Suppressor macrophage treated with lipopolysaccharide for 1 hour (primary cell): ENCODE results near the gene UMAD1.

Experiments used
- DNase-seq, 3 donors: peaks; one replicate each; pipeline ENCODE4 v3.0.0-alpha.2; 2020 to 2022

Gene UMAD1

GRCh38 chr7:7640221-7641128 lies at the start of gene UMAD1:
Gene UMAD1, plus strand, starts transcription at chr7:7640752. Its CDS starts 32,620 bp downstream, at chr7:7673372.
- DNase-seq: peak; percentile 97 to 99 (median 99)

DNA sequence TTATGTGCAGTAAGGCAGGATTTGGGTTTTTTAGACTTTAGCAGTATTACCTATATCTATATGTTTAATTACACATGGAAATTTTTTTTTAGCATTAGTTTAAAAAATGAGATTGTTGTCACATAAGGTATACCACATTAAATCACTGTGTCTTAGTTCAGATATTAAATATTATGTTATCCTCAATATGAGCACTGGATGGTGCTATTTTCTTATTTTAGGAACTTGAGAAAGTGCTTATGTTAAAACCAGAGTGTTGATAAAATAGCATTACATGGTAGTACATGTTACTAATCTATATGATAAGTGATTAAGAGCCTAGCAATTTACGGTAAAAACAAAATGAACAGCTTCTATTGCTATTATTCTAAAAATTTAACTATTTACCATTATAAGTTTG lies 45.1 kb upstream of the UMAD1 start:
- peak; percentile 21 to 70 (median 68) for DNase-seq

- DNase-seq: peak; percentile 59 to 65 (median 62)
Observed at GRCh38 chr7:7596176-7596575, 44.4 kb upstream of the UMAD1 start.

- DNase-seq: no peak
Observed at GRCh38 chr7:7607010-7607409, 33.5 kb upstream of the UMAD1 start.

GRCh38 chr7:7609330-7609729 lies 31.2 kb upstream of the UMAD1 start:
- DNase-seq: no peak

DNA sequence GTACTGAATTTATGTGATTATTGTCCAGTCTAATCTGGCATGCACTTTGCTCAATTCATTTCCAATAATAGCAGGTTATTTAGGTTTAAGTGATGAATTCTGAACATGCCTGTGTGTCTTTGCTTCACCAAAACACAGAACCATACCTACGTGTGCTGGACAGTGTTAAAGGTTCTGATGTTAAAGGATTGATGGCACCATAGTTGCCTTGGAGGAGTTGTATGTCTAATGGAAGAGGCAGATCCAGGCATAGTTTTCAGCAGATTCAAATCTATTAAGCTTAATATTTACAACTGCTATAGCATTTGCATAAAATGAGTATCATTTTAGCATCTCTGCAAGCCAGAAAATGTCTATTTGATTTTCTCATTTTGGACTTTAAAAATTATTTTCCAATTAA lies 28.0 kb upstream of the UMAD1 start:
- DNase-seq: no peak

- DNase-seq: no peak
Observed at GRCh38 chr7:7613210-7613609, 27.3 kb upstream of the UMAD1 start.

DNA sequence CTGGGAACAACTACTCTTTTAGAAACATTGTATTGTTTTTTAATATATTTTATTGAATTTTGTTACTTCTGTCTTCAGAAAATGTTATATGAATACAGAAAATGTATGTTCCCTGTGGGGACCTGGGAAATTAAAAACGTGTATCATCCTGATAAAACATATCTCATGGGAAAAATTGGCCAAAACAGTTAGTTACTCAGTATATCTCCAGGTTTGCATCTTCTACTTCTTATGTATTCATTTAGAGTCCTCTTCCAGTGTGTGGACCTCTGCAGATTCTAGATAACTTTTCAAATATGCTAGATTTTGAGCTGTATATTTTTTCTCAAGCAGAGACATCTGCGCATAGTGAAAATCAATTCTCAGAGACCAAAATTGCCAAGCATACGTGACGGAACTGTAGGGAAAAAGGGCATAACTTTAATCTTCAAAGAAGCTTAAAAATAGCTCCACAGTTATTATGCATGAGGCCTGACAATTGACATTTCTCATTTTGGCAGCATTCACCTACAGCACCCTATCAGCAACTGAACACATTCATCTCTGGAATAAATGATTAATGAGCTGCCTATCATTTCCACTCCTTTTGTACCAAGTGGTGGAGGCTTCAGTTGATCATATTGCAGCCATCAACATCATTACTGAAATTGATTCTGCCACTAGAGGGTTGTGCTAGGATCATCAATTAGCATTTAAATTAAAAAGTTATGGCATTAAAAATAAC lies 26.4 kb upstream of the UMAD1 start:
- no peak for DNase-seq

DNA sequence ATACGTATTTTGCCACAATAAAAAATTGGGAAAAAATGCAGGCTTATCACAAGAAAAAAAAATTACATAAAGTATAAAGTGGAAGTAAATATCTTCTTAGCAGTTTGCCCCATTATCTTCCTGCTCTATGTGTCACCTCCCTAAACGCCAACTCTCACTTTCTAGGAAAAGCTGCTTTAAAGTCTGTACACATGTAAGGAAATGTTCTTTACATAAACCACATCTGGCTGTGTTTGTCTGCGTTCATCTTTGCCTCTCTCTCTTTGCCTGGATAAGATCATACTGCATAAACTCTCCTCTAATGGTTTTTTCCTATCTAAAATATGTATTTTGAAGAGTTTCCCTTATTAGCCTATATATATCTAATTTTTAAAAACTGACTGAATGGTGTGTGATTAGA lies 23.0 kb upstream of the UMAD1 start:
- DNase-seq: no peak

GRCh38 chr7:7618410-7618809 lies 22.1 kb upstream of the UMAD1 start:
- DNase-seq: no peak

DNA sequence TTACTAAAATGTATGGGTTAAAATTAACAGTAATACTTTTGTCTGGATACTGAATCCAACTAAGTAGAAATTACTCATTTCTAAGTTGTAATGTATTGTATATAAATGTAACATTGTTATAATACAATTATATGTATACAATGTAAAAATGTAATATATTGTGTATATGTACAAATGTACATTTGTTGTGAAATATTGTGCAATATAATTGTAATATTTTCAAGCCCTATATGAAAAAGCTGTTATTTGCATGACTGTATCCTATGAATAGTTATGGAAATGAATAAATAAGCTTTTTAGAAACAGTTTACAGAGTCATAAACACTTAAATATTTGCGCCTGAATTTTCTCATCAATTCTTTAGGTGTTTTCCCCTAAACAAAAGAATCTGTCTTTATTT lies 20.3 kb upstream of the UMAD1 start:
- DNase-seq: peak in 1 of 3 donors; percentile 4

- DNase-seq: no peak
Observed at GRCh38 chr7:7620644-7621210, 19.8 kb upstream of the UMAD1 start.

DNA sequence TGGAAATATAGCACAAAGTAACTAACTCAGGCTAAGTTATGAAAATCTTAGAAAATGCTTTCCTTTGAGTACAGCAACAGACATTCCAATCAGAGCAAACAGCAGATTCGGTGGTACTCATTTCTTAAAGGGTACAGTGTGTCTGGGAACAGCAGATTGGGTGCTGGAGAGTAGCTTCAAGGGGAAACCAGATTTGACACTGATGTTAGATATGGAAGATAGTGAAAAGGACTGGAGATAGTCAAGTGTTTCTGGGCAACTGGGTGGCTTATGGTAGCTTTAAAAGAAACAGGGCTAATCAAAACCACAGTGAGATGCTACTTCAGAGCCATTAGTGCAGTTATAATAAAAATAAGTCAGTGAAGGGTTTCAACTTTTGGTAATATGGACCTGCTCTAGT lies 12.1 kb upstream of the UMAD1 start:
- no peak for DNase-seq

DNA sequence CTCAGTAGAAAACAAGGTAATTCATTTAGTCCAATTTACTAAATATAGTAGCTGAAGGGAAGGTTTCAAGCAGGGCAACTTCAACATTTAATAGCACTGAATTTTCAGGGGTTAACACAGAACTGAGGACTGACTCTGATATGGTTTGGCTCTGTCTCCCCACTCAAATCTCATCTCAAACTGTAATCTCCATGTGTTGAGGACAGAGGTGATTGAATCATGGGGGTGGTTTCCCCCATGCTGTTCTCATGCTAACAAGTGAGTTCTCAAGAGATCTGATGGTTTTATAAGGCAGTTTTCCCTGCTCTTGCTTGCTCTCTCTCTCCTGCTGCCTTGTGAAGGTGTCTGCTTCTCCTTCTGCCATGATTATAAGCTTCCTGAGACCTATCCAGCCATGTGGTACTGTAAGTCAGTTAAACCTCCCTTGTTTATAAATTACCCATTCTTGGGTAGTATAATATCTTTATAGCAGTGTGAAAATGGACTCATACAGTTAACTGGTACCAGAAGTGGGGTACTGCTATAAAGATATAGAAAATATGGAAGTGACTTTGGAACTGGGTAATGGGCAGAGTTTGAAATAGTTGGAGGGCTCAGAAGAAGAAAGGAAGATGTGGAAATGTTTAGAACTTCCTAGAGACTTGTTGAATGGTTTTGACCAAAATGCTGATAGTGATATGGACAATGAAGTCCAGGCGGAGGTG lies 9.8 kb upstream of the UMAD1 start:
- DNase-seq: no peak

- peak in 2 of 3 donors; percentile 1 to 14 for DNase-seq
Observed at GRCh38 chr7:7639421-7639820, 1.1 kb upstream of the UMAD1 start.

GRCh38 chr7:7639847-7640220 lies 718 bp upstream of the UMAD1 start:
- DNase-seq: peak; percentile 10 to 23 (median 15)

DNA sequence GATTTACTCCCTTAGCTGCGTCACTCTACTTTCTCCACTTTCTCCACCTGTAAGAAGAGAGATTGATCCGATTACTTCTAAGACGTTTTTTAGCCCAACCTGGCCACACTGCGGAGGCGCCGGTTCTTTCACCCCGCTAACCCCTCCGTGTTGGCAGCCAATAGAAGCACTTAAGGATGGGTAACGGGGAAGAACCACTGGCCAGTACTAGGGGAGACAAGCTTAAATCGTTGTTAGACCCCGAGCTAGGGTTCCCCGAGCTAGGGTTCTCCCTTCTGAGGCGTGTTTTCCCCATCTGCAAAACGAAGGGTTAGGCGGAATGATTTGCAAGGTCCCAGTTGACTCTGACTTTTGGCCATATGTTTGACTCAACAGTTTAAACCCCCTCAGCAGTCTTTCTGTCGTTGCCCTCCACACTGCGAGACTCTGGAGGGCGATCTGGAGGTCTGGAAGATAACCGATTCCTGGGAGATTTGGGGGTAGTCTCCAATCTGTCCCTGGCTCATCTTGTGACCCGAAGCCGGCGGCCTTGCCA lies 644 bp downstream of the UMAD1 start:
- DNase-seq: peak in 1 of 3 donors; percentile 4

- DNase-seq: no peak
Observed at GRCh38 chr7:7642081-7642480, 1.5 kb downstream of the UMAD1 start.

- DNase-seq: no peak
Observed at GRCh38 chr7:7647495-7648036, 7.0 kb downstream of the UMAD1 start.

GRCh38 chr7:7650682-7651206 lies 10.2 kb downstream of the UMAD1 start:
- DNase-seq: no peak

DNA sequence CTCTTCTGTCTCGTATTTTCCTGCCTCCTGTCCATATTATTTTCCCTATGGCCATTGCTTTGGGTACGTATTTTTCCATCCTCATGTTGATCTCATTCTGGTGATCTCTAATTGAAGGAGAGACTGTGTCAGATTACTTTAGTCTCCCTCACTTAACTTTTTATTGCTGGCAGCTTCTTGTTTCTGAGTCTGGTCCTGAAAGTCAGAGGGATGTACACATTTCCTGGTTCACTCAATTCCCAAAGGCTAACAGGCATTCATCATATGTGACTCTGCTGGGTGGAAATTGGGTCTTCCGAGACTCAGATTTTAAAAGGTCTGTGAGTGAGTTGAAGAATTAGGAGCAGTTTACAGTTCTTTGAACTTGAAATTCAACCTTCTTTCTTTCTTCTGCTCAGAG lies 10.9 kb downstream of the UMAD1 start:
- no peak for DNase-seq
